ENCODE measurements around the gene LAMA2. TPM values are rescaled to one million over a fixed set of nuclear protein-coding genes. Genes with fewer than 3 reads are reported as not detected.

LAMA2 gene
- total RNA-seq, 1 donor from 2014 or later = 0.47 TPM

DNA sequence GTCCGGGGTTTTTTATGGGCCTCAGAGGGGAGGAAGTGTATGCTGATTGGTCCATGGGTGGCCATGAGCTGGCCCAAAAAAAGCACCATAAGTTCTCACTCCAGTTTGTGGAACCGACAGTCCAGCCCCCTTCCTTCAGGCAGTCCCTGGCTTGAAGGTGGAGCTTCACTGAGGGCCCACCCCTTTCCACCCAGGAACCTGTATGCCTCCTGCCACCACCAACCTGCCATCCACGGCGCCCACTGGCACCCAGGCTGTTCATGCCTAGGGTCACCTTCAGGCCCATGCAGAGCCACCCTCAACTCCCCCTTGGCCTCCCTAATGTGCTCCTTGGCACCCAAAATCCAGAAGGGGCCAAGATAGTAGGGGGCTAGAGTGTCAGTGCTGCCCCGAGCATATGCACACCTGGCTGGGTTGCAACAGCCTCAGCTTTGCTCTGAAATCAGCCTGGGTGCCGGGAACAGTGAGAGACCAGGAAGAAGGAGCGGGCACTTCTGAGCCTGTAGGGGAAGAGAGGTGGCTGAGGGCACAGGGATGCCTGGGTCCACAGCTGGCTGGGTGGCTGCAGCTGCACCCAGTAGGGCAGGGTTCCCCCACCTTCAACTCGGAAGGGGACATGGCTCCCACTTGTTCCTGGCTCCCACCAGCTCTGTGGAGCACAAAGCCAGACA lies 534.6 kb downstream of the LAMA2 start:
- H3K27me3 Mint-ChIP-seq = peaks cover 3% of the 10 kb centered on the region
- no peak overlapping the region for H3K4me3 Mint-ChIP-seq
- no peak for DNase-seq
- intact Hi-C loops (cut with micrococcal nuclease) = no loop called here
- no peaks in the 10 kb centered on the region for H3K9me3 Mint-ChIP-seq
- no peaks in the 10 kb centered on the region for H3K4me1 Mint-ChIP-seq
- no peak overlapping the region for H3K27ac Mint-ChIP-seq
- no peaks in the 10 kb centered on the region for H3K36me3 Mint-ChIP-seq (ENCODE audit: low read depth)

DNA sequence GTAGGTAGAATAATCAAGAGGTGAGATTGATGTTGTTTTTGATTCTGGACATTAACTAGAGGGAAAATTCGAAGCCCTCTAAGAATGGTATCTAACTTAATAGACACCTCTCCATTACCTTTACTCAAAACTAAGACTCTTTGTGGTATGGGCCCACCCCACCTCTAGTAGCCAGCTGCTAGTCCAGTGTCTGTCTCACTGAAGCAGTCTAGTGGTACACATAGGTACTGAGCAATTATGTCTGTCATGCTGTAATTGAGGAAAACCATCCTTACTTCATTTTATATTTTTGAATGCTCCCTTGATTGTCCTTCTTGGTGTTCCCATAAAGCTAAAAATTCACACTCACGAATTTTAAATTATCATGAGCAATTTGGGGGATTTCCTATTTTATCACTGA lies 536.4 kb downstream of the LAMA2 start:
- no peaks in the 10 kb centered on the region for H3K4me1 Mint-ChIP-seq
- H3K4me3 Mint-ChIP-seq = no peak overlapping the region
- intact Hi-C loops (cut with micrococcal nuclease) = no loop called here
- no peaks in the 10 kb centered on the region for H3K36me3 Mint-ChIP-seq (ENCODE audit: low read depth)
- H3K27me3 Mint-ChIP-seq = peaks cover 3% of the 10 kb centered on the region
- H3K9me3 Mint-ChIP-seq = no peaks in the 10 kb centered on the region
- H3K27ac Mint-ChIP-seq = no peak overlapping the region
- no peak for DNase-seq

DNA sequence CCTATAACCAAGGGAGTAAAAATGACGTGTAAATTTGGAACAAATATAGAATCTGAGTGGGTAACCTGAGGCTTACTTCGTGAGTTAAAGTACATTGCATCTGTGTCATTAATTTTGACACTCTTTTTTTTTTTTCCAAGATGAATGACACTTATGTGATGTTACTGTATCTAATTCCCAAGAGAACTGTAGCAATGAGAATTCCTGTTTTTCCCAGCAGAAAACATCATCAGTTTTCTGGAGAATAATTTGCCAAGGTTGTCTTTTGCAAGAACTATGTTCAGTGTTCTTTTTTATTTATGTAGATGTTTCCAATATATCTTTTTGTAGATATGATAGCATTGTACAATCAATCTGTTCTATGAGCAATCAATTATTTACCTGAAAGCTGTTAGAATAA lies 543.4 kb downstream of the LAMA2 start:
- H3K4me1 Mint-ChIP-seq = no peaks in the 10 kb centered on the region
- no peaks in the 10 kb centered on the region for H3K36me3 Mint-ChIP-seq (ENCODE audit: low read depth)
- H3K27me3 Mint-ChIP-seq = no peaks in the 10 kb centered on the region
- DNase-seq = no peak
- H3K4me3 Mint-ChIP-seq = no peak overlapping the region
- H3K27ac Mint-ChIP-seq = no peak overlapping the region
- H3K9me3 Mint-ChIP-seq = peaks cover 3% of the 10 kb centered on the region
- intact Hi-C loops (cut with micrococcal nuclease) = no loop called here

GRCh38 chr6:129429956-129430355 lies 547.0 kb downstream of the LAMA2 start:
- no peak overlapping the region for H3K4me3 Mint-ChIP-seq
- no peaks in the 10 kb centered on the region for H3K4me1 Mint-ChIP-seq
- H3K27me3 Mint-ChIP-seq = peaks cover 3% of the 10 kb centered on the region
- no peaks in the 10 kb centered on the region for H3K9me3 Mint-ChIP-seq
- no peak overlapping the region for H3K27ac Mint-ChIP-seq
- no peaks in the 10 kb centered on the region for H3K36me3 Mint-ChIP-seq (ENCODE audit: low read depth)
- no peak for DNase-seq
- intact Hi-C loops (cut with micrococcal nuclease) = no loop called here

DNA sequence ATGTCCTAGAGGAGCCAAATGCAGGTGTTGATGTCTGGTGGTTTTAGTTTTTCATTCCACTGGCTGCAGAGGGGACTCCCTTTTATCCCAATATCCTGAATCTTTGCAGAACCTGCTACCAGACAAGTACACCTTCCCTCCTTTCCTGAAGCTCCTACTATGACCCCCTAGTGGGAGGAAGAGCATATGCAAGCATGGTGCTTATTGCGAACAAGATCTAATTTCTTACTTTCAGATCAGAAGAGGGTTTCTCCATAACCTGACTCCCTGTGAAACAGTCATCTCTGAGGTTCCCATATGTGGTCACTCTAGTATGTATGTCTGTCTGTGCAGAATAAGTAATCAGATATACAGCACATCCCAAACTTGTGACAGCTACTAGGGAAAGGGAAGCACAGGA lies 549.8 kb downstream of the LAMA2 start:
- Mint-ChIP-seq H3K36me3 (ENCODE audit: low read depth) (no peaks in the 10 kb centered on the region), H3K27ac (no peak overlapping the region), H3K4me1 (no peaks in the 10 kb centered on the region), H3K9me3 (no peaks in the 10 kb centered on the region), H3K27me3 (peaks cover 7% of the 10 kb centered on the region), H3K4me3 (no peak overlapping the region)
- intact Hi-C loops (cut with micrococcal nuclease) = no loop called here
- DNase-seq = no peak

GRCh38 chr6:129434091-129434490 lies 551.2 kb downstream of the LAMA2 start:
- intact Hi-C loops (cut with micrococcal nuclease) = no loop called here

DNA sequence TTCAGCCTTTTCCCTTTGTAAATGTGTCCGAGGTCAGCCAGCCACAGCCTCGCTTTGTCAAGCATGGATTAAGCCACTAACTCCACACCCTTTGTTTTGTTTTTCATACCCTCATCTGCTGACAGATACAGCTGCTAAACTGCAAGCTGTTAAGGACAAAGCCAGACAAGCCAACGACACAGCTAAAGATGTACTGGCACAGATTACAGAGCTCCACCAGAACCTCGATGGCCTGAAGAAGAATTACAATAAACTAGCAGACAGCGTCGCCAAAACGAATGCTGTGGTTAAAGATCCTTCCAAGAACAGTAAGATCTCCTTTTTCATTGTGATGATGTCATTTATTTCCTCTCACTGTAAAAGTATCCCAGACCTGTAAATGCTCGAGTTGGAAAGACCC lies 557.8 kb downstream of the LAMA2 start:
- Mint-ChIP-seq H3K4me1 (peaks cover 11% of the 10 kb centered on the region), H3K36me3 (ENCODE audit: low read depth) (peaks cover 6% of the 10 kb centered on the region), H3K27ac (no peak overlapping the region), H3K4me3 (no peak overlapping the region), H3K27me3 (peaks cover 4% of the 10 kb centered on the region), H3K9me3 (peaks cover 3% of the 10 kb centered on the region)
- no peak for DNase-seq
- intact Hi-C loops (cut with micrococcal nuclease) = no loop called here

More at GRCh38 chr6:129434091-129434490, 551.2 kb downstream of the LAMA2 start:
- Mint-ChIP-seq H3K4me1 (no peaks in the 10 kb centered on the region), H3K27me3 (peaks cover 7% of the 10 kb centered on the region), H3K4me3 (no peak overlapping the region), H3K9me3 (no peaks in the 10 kb centered on the region), H3K36me3 (ENCODE audit: low read depth) (no peaks in the 10 kb centered on the region), H3K27ac (no peak overlapping the region)
- DNase-seq = no peak

GRCh38 chr6:129444683-129445082 lies 561.7 kb downstream of the LAMA2 start:
- intact Hi-C loops (cut with micrococcal nuclease) = loop anchor here (5.0 kb wide), 1 partner anchor 583 kb away; no protein-coding TSS in a partner anchor
- peaks cover 38% of the 10 kb centered on the region for H3K4me1 Mint-ChIP-seq
- no peaks in the 10 kb centered on the region for H3K27me3 Mint-ChIP-seq
- peaks cover 14% of the 10 kb centered on the region for H3K36me3 Mint-ChIP-seq (ENCODE audit: low read depth)
- peaks cover 6% of the 10 kb centered on the region for H3K9me3 Mint-ChIP-seq
- H3K27ac Mint-ChIP-seq = no peak overlapping the region
- no peak overlapping the region for H3K4me3 Mint-ChIP-seq
- no peak for DNase-seq

DNA sequence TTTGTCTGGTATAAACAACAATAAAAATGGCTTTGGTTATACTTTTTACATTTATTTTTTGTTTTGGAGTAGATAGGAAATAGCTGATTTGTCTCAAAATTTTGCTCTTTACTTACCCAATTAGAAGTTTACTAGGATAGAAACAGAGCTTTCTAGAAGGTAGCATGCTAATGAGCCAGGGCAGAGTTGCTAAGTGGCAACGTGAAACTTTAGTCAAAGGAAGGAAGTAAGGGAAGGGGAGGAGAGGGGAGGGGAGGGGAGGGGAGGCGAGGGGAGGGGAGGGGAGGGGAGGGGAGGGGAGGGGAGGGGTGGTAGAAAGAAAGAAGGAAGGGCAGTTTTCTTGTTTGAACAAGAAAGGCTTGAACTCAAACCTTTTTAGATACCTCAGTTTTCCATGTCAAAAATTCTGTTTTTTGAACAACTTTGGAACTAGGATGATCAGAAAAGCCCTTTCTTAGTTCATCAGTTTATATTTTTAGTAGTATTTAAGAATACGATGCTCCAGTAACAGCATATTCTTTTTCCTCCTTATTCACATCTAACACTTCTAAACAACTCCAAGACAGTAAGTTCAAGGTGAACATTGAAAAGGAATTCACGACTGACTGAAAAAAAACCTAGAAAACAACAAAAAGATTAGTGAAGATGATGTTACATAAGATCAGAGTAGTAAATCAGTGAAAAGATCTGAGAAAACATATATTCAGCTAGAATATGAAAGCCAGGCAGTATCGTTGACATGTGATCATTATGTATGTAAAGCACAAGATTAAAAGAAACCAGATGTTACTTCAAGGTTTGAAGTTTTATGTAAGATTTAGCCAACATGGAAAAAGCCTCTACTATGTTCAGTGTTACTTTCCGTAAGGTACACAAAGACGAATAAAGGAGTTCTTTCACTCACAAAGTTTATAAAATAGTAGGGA lies 563.6 kb downstream of the LAMA2 start:
- peaks cover 16% of the 10 kb centered on the region for H3K9me3 Mint-ChIP-seq
- no peak overlapping the region for H3K4me3 Mint-ChIP-seq
- peaks cover 48% of the 10 kb centered on the region for H3K4me1 Mint-ChIP-seq
- H3K27ac Mint-ChIP-seq = no peak overlapping the region
- intact Hi-C loops (cut with micrococcal nuclease) = loop anchor here (5.0 kb wide), 1 partner anchor 581 kb away; no protein-coding TSS in a partner anchor
- peaks cover 22% of the 10 kb centered on the region for H3K36me3 Mint-ChIP-seq (ENCODE audit: low read depth)
- no peak for DNase-seq
- H3K27me3 Mint-ChIP-seq = no peaks in the 10 kb centered on the region

DNA sequence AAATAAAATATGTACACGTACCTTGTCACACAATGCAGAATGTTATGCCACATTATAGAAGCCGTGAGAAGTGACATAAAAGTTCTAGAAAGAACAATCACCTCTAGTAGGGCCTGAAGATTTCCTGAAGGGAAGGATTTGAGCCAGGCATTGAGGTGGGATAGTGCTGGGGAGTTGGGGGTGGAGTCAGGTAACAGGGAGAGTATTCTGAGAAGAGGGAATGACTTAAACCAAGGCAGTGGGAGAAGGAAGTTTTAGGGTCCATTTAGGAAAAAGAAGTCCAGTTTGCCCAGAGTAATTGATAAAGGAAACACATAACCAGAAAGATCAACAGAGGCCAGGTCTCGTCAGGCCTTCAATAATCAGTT lies 564.2 kb downstream of the LAMA2 start:
- Mint-ChIP-seq H3K4me3 (no peak overlapping the region), H3K36me3 (ENCODE audit: low read depth) (peaks cover 23% of the 10 kb centered on the region), H3K4me1 (peaks cover 48% of the 10 kb centered on the region), H3K27me3 (no peaks in the 10 kb centered on the region), H3K9me3 (peaks cover 19% of the 10 kb centered on the region), H3K27ac (peak overlapping the region; percentile 6)
- intact Hi-C loops (cut with micrococcal nuclease) = loop anchor here (5.0 kb wide), 1 partner anchor 580 kb away; no protein-coding TSS in a partner anchor
- no peak for DNase-seq

- Mint-ChIP-seq H3K27me3 (no peaks in the 10 kb centered on the region), H3K36me3 (ENCODE audit: low read depth) (peaks cover 22% of the 10 kb centered on the region), H3K27ac (no peak overlapping the region), H3K9me3 (peaks cover 19% of the 10 kb centered on the region), H3K4me1 (peaks cover 54% of the 10 kb centered on the region), H3K4me3 (no peak overlapping the region)
- no peak for DNase-seq
- intact Hi-C loops (cut with micrococcal nuclease) = loop anchor here (1.0 to 5.0 kb wide), 2 partner anchors 41 to 578 kb away; no protein-coding TSS in a partner anchor
These were observed 566.0 kb downstream of the LAMA2 start for GRCh38 chr6:129448965-129449364.

DNA sequence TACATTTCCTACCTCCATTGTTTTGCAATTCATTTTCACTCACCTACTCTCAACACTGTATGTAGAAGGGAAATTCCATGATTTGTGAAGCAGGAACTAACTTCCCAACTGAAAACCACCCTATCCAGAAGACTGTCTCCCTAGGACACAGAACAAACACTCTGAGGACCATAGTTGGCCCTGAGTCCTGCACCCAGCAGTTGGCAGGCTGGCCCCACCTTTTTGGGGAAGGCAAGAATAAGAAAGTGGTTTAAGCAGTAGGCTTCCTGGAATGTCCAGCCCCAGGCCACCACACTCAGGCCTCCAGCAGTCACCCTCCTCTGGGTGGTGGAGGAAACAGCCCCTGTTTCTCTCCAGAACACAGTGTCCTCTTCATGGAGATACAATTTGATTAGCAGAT lies 568.2 kb downstream of the LAMA2 start:
- Mint-ChIP-seq H3K4me3 (no peak overlapping the region), H3K9me3 (peaks cover 16% of the 10 kb centered on the region), H3K36me3 (ENCODE audit: low read depth) (peaks cover 15% of the 10 kb centered on the region), H3K27ac (peak overlapping the region; percentile 34), H3K4me1 (peaks cover 46% of the 10 kb centered on the region), H3K27me3 (no peaks in the 10 kb centered on the region)
- no peak for DNase-seq
- intact Hi-C loops (cut with micrococcal nuclease) = no loop called here

- no peak overlapping the region for H3K4me3 Mint-ChIP-seq
- DNase-seq = no peak
- peaks cover 2% of the 10 kb centered on the region for H3K27me3 Mint-ChIP-seq
- H3K36me3 Mint-ChIP-seq (ENCODE audit: low read depth) = peaks cover 9% of the 10 kb centered on the region
- H3K4me1 Mint-ChIP-seq = peaks cover 33% of the 10 kb centered on the region
- peaks cover 12% of the 10 kb centered on the region for H3K9me3 Mint-ChIP-seq
- intact Hi-C loops (cut with micrococcal nuclease) = no loop called here
- no peak overlapping the region for H3K27ac Mint-ChIP-seq
These were observed 570.1 kb downstream of the LAMA2 start for GRCh38 chr6:129453073-129453472.

DNA sequence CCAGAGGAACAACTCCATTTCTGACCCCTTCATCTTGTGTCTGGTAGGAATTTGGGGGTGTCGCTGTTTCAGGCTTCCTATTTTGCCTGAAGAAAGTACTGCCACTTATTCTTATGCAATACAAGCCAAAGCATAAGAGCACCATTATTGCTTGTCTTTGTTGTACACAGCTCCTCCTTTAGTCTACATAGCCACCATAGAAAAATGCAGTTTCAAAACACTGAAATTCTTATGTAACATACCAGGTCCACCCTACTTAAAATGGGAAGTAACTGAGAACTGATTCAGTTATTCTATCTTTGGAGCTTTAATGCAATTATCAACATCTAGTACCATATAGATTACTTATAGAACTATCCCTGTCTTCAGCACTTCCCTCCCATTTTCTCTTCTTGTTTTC lies 571.5 kb downstream of the LAMA2 start:
- Mint-ChIP-seq H3K36me3 (ENCODE audit: low read depth) (peaks cover 9% of the 10 kb centered on the region), H3K4me3 (no peak overlapping the region), H3K4me1 (peaks cover 23% of the 10 kb centered on the region), H3K27me3 (peaks cover 2% of the 10 kb centered on the region), H3K9me3 (peaks cover 12% of the 10 kb centered on the region), H3K27ac (no peak overlapping the region)
- intact Hi-C loops (cut with micrococcal nuclease) = no loop called here
- no peak for DNase-seq

Measured in activated CD4-positive, alpha-beta T cell treated with anti-CD3 and anti-CD28 coated beads, Interleukin-2, amount 10 ng/mL, durations not matched to agents 24 days and 14 days (primary cell).